ENCODE results near the gene PIGO.
A peak's percentile ranks its signal among the peaks of the same experiment; 100 is the strongest.

Gene PIGO

DNA sequence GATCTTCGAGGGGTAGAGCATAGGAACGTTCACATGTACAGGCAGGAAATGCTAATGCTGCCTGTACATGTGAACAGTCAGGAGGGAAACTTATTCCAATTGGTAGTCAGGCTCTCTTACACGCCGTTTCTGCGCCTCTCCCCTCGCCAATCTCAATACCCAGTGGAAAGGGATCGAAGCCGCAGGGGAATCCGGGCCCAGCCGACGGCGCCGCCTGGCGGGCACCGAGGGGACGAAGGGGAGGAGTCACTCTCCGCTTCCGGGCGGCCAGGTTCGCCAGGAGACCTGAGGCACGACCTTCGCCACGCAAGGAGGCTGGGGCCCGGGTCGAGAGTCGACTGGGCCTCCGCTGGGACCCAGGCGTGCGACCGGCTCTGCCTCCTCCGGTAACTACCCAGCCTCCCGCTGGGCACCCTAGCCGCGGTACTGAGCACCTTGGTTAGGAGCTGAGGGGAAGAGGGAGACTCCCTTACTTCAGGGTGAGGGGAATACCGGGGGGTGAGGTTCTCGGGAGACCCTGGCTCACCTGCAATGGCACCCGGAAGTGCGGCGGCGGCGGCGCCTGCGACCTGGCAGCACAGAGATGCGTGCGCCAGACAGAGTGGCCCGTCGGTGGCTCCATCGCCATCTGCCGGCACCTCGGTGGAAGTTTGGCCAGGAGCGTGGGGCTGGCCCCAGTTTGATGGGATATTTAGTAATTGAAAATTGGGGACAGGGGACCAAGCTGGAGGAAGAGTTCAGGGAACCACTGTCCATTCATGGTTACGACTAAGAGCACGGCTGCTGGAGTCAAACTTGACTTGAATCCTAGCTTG lies at the start of gene PIGO:
Gene PIGO (minus strand): TSS at position 557 of the 815 bp plus-strand sequence. CDS start 1,026 bp downstream, outside the sequence.
- peak; percentile 60 to 85 for DNase-seq

DNA sequence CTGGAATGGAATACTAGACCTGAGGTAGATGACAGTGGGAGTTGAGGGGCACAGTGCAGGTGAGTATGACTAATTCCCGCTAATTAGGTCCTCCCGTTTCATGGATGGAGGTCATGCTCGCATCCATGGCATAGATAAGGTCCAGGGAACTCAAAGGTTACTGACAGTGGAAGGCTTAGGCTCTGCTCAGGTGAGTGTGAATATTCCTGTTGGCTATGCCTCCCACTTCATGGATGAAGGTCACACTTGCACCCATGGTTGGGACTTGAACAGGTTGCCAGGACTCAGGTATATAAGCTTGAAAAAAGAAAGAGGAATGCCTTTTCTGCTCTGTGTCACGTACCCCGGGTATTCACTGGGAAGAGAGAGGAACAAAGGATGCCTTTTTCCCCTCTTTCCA lies 45.6 kb upstream of the PIGO start:
- DNase-seq: no peak

DNA sequence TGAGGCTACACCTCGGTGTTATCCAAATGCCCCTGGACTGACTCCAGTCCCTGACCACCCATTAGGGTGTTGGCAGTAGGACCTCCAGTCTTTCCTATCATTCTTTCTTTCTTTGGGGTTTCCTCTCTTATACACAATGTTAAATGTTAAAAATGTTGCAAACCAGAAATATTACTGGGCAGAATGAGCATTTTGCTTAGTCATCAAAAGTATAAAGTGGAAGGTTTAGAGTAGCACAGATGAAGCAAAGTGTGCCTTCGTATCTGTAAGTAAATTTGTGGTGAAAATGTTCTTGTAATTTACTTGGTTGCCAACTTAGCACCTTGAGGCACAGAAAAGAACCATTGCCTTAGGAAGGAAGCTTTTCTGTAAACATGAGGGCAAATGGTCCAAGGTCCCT lies 43.7 kb upstream of the PIGO start:
- DNase-seq: no peak

DNA sequence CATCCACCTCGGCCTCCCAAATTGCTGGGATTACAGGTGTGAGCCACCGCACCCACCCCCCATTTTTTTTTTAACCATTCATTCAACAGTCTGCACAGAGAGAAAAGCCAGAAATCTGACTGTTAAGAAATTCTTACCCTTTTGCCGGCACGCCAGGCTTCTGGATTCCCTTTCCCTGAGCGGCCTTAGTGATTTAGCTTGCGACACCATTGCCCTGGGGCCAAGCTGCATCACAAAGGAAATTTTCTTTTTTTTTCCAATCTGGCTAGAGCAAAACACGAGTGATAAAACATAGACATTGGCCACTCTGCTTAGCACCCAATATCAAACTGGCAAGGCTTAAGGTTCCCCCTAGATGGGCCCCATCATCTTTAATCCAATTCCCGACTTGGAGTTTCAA lies 40.5 kb upstream of the PIGO start:
- no peak for DNase-seq

DNA sequence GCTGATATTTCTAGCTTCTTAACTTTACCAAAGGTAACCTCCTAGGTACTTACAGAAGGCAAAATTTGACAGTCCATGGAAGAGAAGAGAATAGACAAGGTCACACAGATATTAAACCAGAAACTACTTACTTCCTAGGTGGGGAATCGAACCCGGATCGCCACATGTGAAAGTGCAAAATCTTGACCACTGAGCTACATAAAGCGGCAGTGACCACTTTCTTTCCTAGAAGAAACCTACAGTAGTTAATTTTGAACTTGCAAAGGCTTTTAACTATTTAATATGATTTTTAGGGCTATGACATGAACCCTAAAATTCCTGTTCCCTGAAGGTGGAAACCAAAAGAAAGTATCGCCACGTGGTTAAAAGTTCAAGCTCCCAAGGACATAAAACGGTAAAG lies 39.6 kb upstream of the PIGO start:
- DNase-seq: no peak

DNA sequence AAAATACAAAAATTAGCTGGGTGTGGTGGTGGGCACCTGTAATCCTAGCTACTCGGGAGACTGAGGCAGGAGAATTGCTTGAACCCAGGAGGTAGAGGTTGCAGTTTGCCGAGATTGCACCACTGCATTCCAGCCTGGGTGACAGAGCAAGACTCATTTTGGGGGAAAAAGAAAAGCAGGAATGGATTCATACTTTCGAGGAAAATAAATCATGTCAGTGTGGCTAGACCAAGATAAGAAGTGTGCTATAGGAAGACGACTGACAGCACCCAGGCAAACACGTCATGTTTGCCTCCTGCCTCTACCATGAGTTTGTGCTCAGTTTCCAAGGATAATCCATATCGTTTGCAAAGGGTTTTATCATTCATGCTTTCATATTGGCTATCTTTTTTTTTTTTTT lies 38.5 kb upstream of the PIGO start:
- DNase-seq: no peak

DNA sequence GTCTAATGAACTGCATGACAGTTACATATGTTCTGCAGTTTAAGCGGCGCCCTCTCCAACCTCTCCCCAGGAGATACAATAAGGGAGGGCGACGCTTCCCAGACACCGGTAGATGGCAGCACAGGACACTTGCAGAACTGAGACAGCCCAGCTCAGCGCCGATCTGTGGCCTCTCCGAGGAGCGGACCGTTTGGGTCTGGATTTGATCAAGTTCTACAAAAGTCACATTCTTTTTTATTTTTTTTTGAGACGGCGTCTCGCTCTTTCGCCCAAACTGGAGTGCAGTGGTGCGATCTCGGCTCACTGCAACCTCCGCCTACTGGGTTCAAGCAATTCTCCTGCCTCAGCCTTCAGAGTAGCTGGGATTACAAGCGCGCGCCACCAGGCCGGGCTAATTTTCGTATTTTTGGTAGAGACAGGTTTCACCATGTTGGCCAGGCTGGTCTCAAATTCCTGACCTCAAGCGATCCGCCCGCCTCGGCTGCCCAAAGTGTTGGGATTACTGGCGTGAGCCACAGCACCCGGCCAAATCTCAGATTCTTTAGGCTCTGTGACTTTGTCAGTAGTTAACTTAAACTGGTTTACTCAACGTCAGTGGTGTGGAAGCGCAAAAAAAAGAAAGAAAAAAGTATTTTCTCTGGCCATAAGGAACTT lies 20.6 kb upstream of the PIGO start:
- DNase-seq: peak; percentile 76 to 91

DNA sequence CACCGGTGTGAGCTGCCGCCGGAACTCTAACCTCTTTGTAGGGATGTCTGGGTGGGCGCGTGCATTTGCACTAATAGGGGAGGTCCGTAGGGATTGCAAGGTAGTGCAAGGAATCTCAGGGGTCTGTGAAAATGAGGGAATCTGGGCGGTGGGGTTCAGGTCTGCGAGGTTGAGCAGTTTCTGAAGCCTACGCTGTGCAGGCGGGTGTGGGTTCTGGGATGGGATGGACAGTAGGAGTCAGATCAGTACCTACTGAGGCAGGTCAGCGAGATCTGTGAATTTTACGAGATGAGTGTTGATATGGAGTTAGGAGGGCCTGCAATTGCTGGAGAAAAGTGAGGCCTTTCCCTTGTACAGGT lies 20.1 kb upstream of the PIGO start:
- DNase-seq: no peak

DNA sequence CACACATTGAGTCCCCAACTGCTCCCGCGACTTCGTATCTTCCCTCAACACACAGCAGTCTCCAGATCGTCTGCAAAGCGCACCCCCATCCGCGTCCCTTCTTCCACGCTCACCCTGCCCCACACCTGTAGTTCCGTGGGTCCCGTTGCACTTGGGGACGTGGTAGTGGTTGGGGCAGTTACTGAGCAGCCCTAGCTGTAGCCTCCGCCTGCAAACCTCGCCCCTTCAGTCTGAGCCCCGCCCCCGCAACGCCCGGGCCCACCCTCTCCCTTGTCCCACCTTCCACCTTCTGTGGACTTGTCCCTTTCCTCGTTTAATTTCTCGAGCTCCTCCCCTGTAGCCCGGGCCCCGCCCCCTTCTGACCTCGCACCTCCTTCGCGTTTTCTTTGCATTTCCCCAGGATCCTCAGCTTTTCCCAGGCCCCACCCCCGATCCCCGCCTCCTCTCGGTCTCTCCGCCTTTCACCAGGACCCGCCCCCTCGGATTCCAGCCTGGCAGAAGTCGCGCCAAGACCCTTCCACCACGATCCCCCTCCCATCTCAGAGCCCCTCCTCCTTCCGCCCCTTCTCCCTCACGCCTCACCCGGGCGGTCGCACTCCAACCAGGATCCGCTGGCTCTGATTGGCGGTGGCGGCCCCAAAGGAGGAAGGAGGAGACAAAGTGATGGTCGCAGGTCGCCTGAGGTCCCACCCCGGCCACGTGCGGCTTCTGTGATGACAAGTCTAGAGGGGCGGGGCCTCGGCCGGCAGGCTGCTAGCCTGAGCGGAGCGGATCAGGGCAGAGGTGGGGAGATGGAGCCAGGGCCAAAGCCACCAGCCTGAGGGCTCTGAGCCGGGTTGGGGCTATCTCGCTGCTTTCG lies 19.5 kb upstream of the PIGO start, which contains the start of gene ATOSB:
Gene ATOSB (minus strand): TSS at position 183 of the 859 bp plus-strand sequence. CDS start 7,588 bp downstream, outside the sequence.
- DNase-seq: peak; percentile 95 to 99

DNA sequence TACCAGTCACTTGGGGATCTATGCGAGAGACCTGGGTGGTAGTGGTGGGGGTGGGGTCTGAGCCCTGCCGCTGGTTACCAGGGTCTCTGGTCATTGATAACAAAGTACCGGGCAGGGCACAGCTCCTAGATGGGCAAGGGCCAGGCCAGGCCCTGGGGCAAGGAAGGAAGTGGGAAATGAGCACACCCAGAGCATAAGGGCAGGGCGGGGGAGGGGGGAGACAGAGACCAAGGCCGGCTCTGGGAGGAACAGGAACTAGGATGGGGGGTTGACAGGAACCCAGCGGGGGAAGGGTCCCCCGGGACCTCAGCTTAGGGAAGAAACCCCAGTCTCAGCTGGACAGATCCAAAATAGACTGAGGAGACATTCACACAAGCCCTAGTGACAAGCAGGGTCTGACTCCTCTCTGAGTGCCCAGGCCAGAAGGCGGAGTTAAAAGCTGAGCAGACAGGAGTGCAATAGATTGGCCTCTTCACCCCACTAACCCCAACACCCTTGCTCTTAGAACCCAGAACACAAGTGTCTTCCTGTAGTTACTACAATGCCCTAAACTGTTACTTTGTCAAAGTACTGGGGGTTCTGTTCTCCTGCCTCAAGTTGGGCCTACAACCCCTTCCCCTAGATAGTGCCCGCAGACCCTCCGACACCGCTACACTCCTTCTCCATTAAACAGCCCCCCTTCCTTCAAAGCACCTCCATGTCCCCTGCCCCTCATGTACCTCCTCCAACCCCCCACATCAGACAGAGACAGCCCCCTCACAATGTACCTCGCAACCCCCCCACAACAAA lies 18.6 kb upstream of the PIGO start:
- peak in 1 of 2 experiments; percentile 24 for DNase-seq

DNA sequence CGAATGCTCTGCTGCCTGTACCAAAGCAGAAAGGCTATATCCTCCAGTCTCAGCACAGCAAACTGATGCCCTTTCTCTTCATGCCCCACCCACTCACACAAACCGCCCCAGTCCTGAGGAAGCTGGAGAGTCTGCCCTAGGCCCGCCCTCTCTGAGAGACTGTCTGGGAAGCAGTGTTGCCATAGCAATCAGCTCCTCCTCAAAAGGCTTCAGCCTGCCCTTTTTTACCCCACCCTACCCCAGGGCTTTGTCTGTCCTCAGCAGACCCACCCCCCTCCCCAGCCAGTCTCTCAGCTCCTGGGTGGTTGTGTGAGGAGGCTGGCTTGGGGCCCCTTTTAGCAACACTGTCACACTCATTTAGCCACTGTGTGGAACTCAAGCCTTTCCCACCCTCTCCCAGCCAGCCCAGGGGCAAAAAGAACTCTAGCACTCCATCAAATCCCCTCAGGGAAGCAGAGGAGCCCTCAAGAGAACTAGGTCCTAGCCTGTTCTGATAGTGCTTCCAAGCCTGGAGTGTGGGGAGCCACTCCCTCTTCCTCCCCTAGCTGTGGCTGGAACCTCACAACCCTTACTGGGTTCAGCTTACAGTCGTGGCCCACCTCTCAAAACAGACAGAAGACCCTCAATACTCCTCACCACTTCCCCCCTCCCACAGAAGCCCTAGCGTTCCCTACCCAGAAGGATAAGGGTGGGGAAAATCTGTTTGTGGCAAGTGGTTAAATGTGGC lies 17.9 kb upstream of the PIGO start:
- DNase-seq: peak; percentile 27 to 70

DNA sequence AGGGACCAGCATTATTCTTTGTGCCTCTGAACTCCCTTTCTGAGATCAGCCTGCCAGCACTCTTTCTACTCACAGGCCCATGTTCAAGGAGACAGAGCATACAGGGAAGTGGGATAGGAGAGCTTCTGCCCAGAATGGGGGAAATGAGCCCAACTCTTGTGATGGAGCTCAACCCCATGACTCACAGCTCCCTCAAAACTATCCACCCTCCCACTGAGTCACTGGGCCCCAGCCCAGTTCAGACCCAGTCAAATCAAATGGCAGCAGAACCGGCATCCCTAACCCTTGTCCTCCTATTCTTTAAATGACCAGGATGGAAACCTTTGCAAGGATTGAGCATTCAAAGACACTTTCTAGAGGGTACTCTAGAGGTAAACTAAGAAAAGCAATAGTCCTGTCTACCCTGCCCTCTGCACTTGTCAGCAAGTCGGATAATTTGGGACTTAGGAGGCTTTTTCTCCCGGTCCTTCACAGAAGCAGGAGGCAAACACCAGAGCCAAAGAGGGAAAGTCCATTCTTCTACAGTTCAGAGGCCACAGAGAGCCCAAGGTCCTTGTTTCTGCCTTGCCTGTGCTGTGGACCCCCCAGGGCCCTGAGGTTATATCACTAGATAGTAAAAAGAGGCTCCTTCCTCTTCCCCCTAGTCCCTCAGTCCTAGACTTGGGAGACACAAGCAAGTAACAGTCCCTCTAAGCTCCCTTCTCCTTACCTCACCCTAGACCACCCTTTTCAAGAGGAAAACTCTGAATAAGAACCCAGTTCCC lies 16.0 kb upstream of the PIGO start:
- DNase-seq: no peak

DNA sequence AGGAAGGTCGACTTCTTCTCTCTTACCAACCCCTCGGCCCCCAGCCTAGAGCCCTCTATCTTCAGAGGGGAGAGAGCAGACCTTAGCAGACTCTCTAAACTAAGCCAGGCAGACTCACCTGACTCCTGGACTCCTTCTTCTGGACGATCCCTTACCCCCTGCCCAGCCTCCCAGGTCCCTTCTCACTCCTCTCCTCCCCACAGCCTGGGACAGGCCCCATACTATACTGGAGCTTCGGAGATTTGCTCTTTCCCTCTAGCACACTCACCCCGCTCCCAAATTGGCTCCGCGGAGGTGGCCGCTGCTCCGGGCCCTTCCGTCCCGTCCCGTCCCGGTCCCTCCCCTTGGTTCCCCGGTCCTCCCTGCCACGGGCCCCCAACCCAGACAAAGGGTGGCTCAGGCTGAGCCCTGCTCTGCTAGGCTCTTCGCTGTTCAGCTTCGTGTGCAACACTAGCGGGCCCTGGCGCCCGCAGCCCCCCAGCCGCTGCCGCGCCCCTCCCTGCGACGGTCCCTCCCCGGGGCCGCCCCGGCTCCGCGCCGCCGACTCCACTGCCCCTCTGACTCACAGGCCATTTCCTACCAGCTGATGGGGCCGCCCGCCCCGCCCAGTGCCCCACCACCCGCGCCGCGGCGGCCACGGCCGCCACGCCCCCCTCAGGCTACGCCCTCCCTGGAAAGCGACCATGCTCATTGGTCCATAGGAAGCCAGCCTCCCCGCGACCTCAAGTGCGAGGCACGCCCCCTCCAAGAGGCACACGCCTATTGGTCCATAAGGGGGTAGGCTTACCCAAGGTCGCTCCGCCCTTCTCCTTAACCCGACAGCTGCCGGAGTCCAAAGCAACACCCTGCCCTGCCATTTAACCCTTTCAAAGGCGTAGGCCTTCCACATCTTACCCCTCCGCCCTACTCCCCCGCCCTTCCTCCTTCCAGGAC lies 14.9 kb upstream of the PIGO start:
- DNase-seq: peak; percentile 95 to 96

DNA sequence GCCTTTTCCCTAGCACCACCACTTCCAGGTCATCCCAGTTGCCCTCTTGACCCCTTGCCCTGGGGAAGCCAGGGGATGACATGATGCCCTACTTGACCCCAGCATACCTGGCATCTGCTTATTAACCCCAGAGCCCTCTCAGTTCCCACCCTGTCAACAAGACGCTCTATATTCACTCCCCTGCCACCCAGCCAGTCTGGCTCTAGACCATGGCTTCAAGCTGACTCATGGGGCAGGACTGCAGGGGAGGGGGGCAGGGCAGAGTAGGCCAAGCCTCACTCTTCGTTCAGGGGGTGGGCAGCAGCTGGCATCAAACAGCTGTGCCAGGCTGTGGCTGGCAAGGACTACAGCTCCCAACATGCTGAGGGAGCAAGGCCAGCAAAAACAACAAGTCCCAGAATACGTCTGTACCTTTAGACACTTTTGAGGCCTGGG lies 14.0 kb upstream of the PIGO start:
- no peak for DNase-seq

DNA sequence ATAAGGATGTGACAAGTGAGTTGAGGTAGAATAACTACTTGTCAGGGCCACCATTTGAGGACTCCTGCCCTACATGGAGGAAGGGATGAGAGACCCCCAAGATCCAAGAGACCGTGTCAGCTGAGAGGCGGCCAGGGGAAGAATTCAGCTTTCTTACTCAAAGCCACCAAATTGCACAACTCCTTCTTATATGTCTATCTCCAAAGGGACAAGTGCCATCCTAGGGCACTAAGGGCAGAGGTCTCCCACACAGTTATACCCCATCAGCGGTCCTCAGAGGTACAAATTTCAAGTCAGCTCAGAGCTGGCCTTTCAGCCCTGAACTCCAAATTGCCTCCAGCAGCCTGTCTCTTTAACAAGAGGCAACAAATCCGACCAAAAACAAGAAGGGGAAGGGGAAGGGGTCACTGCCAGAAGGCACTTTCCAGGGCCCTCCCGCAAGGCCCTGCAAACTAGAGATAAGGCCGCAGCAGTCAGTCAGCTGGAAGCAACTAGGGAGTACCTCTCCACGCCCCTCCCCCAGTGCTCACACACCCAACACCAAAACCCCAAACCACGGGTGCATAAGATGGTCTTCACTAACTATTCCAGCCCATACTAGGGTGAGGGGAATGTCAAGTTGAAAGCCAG lies 12.7 kb upstream of the PIGO start:
- DNase-seq: no peak

DNA sequence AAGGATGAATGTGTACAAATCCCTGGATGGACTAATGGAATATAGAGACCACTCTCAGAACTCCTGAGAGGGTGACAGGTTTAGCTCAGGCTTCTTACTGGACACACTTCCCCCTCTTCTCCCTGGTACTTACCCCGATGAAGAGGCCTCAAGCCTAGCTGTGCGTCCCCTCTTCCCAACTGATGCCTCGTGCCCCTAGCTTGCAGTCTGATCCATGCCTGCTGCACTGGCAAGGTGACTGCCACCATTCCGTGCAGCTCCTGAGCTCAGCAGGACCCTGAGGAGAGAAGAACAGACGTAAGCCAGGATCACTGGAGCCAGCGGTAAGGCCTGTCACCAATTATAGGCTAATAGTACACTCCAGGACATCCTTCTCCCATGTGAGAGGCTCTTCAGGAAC lies 12.1 kb upstream of the PIGO start:
- DNase-seq: no peak

DNA sequence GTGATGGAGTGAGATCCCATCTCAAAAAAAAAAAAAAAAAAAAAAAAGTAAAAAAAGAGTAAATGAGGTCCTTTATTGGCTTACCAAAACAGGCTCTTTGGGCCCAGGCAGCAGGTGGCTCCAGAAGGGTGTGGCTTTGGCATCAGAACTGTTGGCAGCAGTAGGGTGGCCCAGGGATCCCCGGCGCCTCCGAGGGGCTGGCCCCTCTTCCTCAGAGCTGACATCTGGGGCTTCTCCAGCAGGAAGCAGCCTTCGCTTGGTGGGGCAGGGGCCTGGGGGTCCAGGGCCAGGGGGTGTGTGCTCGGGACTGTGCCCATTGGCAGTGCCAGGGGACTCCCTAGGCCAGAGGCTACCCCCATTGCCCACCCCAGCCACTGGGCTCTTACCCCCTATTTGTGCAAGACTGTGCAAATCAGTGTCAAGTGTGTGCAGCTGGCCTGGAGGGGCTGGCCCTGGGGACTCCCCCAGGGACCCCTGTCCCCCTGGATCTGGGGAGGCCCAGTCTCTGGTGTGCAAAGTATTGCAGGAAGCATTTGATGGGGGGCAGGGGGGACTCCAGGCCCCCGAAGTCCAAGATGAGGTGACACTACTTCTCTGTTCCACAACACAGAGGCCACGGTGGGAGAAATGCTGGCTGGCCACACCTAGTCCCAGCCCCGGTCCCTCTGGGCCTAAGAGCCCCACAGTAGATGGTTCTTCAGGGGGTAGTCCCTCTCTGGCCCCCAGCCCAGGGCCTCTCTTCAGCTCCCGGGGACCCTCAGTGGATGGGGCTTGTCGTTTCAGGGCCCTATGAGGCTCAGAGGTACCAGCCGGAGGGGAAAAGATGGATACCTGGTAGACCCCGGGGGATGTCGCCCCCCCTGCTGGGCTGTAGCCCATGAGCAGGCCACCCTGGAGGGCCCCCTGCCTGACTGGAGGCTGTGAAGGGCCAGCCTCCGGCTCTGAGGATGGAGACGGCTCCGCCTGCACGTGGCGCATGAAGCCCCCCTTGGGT lies 11.2 kb upstream of the PIGO start:
- DNase-seq: no peak

DNA sequence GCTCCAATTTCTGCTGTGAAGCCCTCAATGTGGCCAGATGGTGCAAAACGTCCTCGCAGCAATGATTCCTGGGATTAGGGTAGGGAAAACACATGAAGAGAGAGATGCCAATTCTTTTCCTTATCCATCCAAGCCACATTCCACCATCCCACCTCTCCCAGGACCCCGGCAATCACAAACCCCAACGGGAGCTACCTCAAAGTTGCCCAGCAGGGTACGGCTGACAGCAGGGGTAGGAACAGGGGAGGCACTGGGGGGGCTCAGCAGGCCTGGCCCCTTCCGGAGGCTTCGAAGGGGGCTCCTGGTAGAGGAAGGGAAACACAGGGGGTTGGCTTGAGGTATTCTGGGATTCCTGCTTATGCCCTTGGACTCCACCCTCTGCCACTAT lies 9.9 kb upstream of the PIGO start:
- DNase-seq: no peak

Data from NCI-H524 (cell line).